Breast epithelium (tissue), 4 donors: ENCODE results near the gene CTTN. TPM values are rescaled to one million over a fixed set of nuclear protein-coding genes. Genes with fewer than 3 reads are reported as not detected.
"Not testable (repeated sequence)": the region's sequence is repeated elsewhere in the genome, so short reads cannot be mapped to it uniquely, and the experiment has no call there.

Experiments
- DNase-seq, 2 donors: peaks; one replicate each; pipeline ENCODE4 v3.0.0-alpha.2; 2019; ENCODE audit warnings: low spot score in 2 of 2
- H3K27ac ChIP-seq, 2 donors: fragments of 200-600 bp; sonication (generic) in 1 of 2; one replicate each; pipeline ENCODE4 v1.5.1; 2016 to 2019; ENCODE audit warnings: mild to moderate bottlenecking in 1 of 2
- H3K27me3 ChIP-seq, 2 donors: fragments of 200-600 bp; sonication (generic) in 1 of 2; one replicate each; pipeline versions ENCODE4 v1.5.1 to v1.6.0; 2017 to 2019; ENCODE audit warnings: control low read depth in 1 of 2, mild to moderate bottlenecking in 1 of 2
- H3K36me3 ChIP-seq: fragments of 200-600 bp; one replicate; pipeline ENCODE4 v1.5.1; 2019
- H3K4me1 ChIP-seq, 2 donors: fragments of 200-600 bp; sonication (generic); one replicate each; pipeline ENCODE4 v1.5.1; 2016 to 2019; ENCODE audit warnings: control low read depth in 1 of 2
- H3K4me3 ChIP-seq, 3 donors: fragments of 200-600 bp; sonication (generic); 1 replicate in 2 of 3; 2 replicates in 1 of 3; pipeline ENCODE4 v1.5.1; 2016 to 2019; ENCODE audit warnings: mild to moderate bottlenecking in 3 of 3, moderate library complexity in 2 of 3
- H3K9me3 ChIP-seq, 2 donors: fragments of 200-600 bp; sonication (generic) in 1 of 2; one replicate each; pipeline ENCODE4 v1.5.1; 2016 to 2019; ENCODE audit warnings: control low read depth in 1 of 2
- CTCF ChIP-seq, 3 donors: fragments of 450-650 bp; IDR thresholded peaks; one replicate each; pipeline ENCODE4 v1.5.1; 2016 to 2017; ENCODE audit warnings: antibody characterized with exemption in 3 of 3, mild to moderate bottlenecking in 3 of 3, moderate library complexity in 3 of 3
- POLR2A ChIP-seq: fragments of 450-650 bp; IDR thresholded peaks from one replicate; pipeline ENCODE4 v1.6.1; 2016; ENCODE audit warnings: antibody characterized with exemption, mild to moderate bottlenecking, moderate library complexity
- POLR2AphosphoS5 ChIP-seq, 3 donors: sonication (generic); formaldehyde crosslinking; IDR thresholded peaks; one replicate each; pipeline ENCODE4 v1.6.1; 2017; ENCODE audit warnings: antibody characterized with exemption in 3 of 3
- intact Hi-C: fragments of 100-400 bp; cut with DNase I; formaldehyde crosslinking; loops from one replicate; pipeline ENCODE4 v1.15.1; 2023; ENCODE audit warnings: low total_unique reads
- total RNA-seq, 3 donors: library from RNA; depleted of rRNA; stranded (reverse); fragments of >200 nt; gene quantifications; one replicate each; pipeline ENCODE4 v1.1.0, GENCODE V29; 2016

The CTTN gene
- total RNA-seq, 3 donors from 2014 or later: 283 to 306 (median 285) TPM

DNA sequence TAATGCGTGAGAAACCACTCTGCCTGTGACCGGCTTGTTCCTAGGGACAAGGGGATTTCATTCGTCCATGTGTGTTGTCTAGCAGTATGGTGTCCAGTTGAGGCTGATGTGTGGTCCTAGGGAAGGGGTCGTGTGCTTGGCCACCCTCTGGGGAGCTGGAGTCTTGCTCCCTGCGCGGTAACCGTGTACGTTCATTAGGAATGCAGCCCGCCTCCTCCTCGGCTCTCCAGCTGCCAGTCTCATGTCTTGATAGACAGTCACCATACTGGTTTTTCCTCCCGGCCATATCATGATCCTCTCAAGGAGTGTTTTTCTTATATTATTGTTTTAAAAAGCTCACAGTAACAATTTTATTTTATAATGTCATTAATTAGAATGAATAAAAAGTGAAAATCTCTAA is 5.9 kb downstream of the CTTN start:
- peaks cover 0 to 12% of the 10 kb centered on the region in 2 donors for H3K4me1 ChIP-seq
- H3K27me3 ChIP-seq: no peaks in the 10 kb centered on the region
- H3K4me3 ChIP-seq: no peak overlapping the region
- intact Hi-C loops: no loop called here
- peaks cover 6% of the 10 kb centered on the region for H3K36me3 ChIP-seq
- H3K27ac ChIP-seq: no peak overlapping the region
- no peaks in the 10 kb centered on the region for H3K9me3 ChIP-seq
- DNase-seq: no peak
- no peak for TF ChIP-seq POLR2AphosphoS5 (IDR thresholded peaks at IDR 0.05)
- no peak for TF ChIP-seq POLR2A
- TF ChIP-seq CTCF (IDR thresholded peaks at IDR 0.05): no peak

- no peak for TF ChIP-seq POLR2AphosphoS5 (IDR thresholded peaks at IDR 0.05)
- DNase-seq: no peak
- intact Hi-C loops: loop anchor here (5.0 kb wide), 1 partner anchor 1154 kb away; no protein-coding TSS in a partner anchor
- H3K36me3 ChIP-seq: peaks cover 15% of the 10 kb centered on the region
- H3K27ac ChIP-seq: no peak overlapping the region
- H3K9me3 ChIP-seq: no peaks in the 10 kb centered on the region
- no peak overlapping the region for H3K4me3 ChIP-seq
- no peaks in the 10 kb centered on the region for H3K27me3 ChIP-seq
- H3K4me1 ChIP-seq: peaks cover 0 to under 1% of the 10 kb centered on the region in 2 donors
These were observed 7.5 kb downstream of the CTTN start for GRCh38 chr11:70405679-70406395.

DNA sequence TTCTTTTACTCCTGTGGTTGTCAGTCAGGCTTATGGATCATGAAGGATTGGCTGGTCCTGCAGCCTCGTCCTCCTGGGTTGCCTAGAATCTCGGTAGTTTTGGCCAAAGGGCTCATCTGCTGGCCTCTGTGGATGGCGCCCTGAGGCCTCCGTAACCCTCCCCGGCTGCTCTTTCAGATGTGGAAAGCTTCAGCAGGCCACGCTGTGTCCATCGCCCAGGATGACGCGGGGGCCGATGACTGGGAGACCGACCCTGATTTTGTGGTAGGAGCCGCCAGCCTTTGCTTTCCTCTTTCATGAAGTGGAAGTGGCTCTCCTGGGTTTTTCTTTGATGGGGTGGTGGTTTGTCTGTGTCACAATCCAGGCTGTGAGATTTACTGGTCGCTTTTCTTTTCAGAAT is 8.8 kb downstream of the CTTN start:
- H3K9me3 ChIP-seq: no peaks in the 10 kb centered on the region
- DNase-seq: no peak
- no peaks in the 10 kb centered on the region for H3K4me1 ChIP-seq
- H3K27ac ChIP-seq: no peak overlapping the region
- intact Hi-C loops: loop anchor here (5.0 kb wide), 1 partner anchor 1155 kb away; no protein-coding TSS in a partner anchor
- H3K4me3 ChIP-seq: no peak overlapping the region
- H3K36me3 ChIP-seq: peaks cover 15% of the 10 kb centered on the region
- no peak for TF ChIP-seq CTCF (IDR thresholded peaks at IDR 0.05)
- TF ChIP-seq POLR2AphosphoS5 (IDR thresholded peaks at IDR 0.05): no peak
- TF ChIP-seq POLR2A: no peak
- H3K27me3 ChIP-seq: no peaks in the 10 kb centered on the region

GRCh38 chr11:70407814-70408213 is 9.5 kb downstream of the CTTN start:
- H3K4me3 ChIP-seq: no peak overlapping the region
- DNase-seq: no peak
- TF ChIP-seq POLR2AphosphoS5 (IDR thresholded peaks at IDR 0.05) (no peak), POLR2A (no peak), CTCF (IDR thresholded peaks at IDR 0.05) (no peak)
- H3K36me3 ChIP-seq: peaks cover 15% of the 10 kb centered on the region
- intact Hi-C loops: loop anchor here (5.0 kb wide), 1 partner anchor 1156 kb away; no protein-coding TSS in a partner anchor
- H3K4me1 ChIP-seq: no peaks in the 10 kb centered on the region
- no peaks in the 10 kb centered on the region for H3K27me3 ChIP-seq
- H3K27ac ChIP-seq: no peak overlapping the region
- H3K9me3 ChIP-seq: no peaks in the 10 kb centered on the region

DNA sequence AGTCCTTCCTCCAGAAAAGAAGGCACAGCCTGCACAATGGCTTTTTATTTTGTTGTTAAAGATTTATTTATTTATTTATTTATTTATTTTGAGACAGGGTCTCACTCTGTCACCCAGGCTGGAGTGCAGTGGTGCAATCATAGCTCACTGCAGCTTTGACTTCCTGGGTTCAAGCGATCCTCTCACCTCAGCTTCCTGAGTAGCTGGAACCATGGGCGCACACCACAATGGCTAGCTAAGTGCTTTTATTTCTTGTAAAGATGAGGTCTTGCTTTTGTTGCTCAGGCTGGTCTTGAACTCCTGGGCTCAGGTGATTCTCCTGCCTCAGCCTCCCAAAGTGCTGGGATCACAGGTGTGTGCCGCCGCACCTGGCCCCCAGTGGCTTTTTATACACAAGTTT is 10.0 kb downstream of the CTTN start:
- peaks cover 15% of the 10 kb centered on the region for H3K36me3 ChIP-seq

GRCh38 chr11:70409437-70409836 is 11.1 kb downstream of the CTTN start:
- TF ChIP-seq CTCF (IDR thresholded peaks at IDR 0.05): no peak
- TF ChIP-seq POLR2A: no peak
- TF ChIP-seq POLR2AphosphoS5 (IDR thresholded peaks at IDR 0.05): no peak
- Histone ChIP-seq H3K27ac (no peak overlapping the region), H3K9me3 (no peaks in the 10 kb centered on the region), H3K27me3 (no peaks in the 10 kb centered on the region), H3K36me3 (peaks cover 15% of the 10 kb centered on the region), H3K4me3 (no peak overlapping the region), H3K4me1 (no peaks in the 10 kb centered on the region)
- DNase-seq: no peak
- intact Hi-C loops: loop anchor here (5.0 kb wide), 1 partner anchor 1157 kb away; no protein-coding TSS in a partner anchor

More for the DNA sequence above, 10.0 kb downstream of the CTTN start:
- intact Hi-C loops: loop anchor here (5.0 kb wide), 1 partner anchor 1156 kb away; no protein-coding TSS in a partner anchor
- H3K4me1 ChIP-seq, H3K9me3 ChIP-seq, H3K4me3 ChIP-seq, H3K27me3 ChIP-seq, DNase-seq, H3K27ac ChIP-seq: not testable (repeated sequence)
